ENCODE data around the gene EPHB2. TPM values are rescaled to one million over a fixed set of nuclear protein-coding genes. Genes with fewer than 3 reads are reported as not detected.

EPHB2 gene
- total RNA-seq, 4 donors from 2014 or later, result 7.2 to 12.6 (median 9.1) TPM

DNA sequence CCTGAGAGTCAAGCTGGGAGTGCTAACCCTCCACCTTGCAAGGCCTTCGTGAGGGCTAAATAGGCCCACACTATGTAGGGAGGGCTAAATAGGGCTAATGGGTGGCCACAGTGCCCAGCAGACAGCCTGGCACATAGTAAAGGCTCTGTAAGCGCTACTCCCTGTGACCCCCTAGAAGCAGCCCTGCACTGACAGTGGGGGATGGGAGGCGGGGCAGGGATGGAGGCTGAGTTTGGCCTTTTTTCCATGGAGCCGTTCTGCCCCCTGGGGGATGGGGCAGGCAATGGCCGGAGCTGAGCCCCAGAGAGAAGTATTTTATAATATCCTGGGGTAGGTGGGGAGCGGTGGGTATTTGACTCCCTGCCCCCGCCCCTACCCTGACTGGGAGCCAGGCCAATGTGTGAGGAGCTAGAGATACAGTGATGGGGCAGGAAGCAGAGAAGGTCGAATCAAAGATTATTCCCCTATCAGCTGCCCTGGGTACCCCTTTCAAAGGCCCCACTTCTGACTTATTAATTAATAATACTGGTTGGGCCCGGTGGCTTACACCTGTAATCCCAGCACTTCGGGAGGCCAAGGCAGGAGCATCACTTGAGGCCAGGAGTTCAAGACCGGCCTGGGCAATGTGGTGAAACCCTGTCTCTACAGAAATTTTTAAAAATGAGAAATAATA, 219.7 kb downstream of the EPHB2 start:
- H3K4me3 ChIP-seq, result no peak overlapping the region
- H3K27me3 ChIP-seq, result peaks cover 0 to 7% of the 10 kb centered on the region in 2 donors
- 36 to 38% methylated on average over 11 of the region's 11 CpGs for WGBS, 2 donors
- peaks cover 0 to 5% (median 0%) of the 10 kb centered on the region in 4 donors for H3K9me3 ChIP-seq
- DNase-seq (ENCODE audit: low spot score in 2 of 2), result peak in 1 of 2 donors; percentile 12
- H3K36me3 ChIP-seq, result no peaks in the 10 kb centered on the region
- H3K27ac ChIP-seq, result no peak overlapping the region
- H3K4me1 ChIP-seq, result no peaks in the 10 kb centered on the region
- TF ChIP-seq, protein P1, sequence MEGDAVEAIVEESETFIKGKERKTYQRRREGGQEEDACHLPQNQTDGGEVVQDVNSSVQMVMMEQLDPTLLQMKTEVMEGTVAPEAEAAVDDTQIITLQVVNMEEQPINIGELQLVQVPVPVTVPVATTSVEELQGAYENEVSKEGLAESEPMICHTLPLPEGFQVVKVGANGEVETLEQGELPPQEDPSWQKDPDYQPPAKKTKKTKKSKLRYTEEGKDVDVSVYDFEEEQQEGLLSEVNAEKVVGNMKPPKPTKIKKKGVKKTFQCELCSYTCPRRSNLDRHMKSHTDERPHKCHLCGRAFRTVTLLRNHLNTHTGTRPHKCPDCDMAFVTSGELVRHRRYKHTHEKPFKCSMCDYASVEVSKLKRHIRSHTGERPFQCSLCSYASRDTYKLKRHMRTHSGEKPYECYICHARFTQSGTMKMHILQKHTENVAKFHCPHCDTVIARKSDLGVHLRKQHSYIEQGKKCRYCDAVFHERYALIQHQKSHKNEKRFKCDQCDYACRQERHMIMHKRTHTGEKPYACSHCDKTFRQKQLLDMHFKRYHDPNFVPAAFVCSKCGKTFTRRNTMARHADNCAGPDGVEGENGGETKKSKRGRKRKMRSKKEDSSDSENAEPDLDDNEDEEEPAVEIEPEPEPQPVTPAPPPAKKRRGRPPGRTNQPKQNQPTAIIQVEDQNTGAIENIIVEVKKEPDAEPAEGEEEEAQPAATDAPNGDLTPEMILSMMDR (IDR thresholded peaks at IDR 0.05), result peak; percentile 41 to 77 (median 57)
- TF ChIP-seq EP300 (IDR thresholded peaks at IDR 0.05), result no peak
- TF ChIP-seq POLR2A (IDR thresholded peaks at IDR 0.05), result no peak

DNA sequence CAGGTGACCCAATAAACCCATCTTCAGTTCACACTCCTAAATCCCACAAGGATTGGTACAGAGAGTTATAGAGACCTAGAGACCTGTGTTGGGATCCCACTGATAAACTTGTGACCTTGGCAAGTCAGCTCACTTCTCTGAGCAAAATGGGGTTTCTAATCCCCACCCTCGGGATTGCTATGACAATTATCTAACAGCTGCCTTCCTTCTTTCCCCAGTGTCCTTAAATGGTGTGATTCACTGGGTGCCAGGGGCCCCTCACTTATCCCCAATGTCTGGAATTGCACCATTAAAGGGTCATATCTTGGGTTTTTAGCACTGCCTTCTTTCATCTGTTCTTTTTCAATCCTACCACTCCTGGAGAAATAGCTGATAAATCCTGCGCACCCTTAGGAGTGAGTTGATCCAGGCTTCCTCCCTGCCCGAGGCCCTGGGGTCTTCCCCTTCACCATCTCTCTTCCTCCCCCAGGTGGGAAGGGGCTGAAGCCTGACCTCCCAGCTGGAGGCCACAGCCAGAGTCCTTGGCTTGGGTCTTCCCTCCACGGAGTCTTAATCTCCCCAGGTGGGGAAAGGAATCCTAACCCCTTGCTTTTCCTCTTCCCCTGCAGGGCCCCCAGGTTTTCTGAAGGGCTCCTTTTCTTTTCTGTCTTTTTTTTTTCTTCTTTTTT, 222.3 kb downstream of the EPHB2 start:
- H3K36me3 ChIP-seq, result no peaks in the 10 kb centered on the region
- no peak for TF ChIP-seq EP300 (IDR thresholded peaks at IDR 0.05)
- TF ChIP-seq POLR2A (IDR thresholded peaks at IDR 0.05), result no peak
- TF ChIP-seq, protein P1 (IDR thresholded peaks at IDR 0.05), result no peak
- H3K9me3 ChIP-seq, result peaks cover 0 to 5% (median 0%) of the 10 kb centered on the region in 4 donors
- no peak overlapping the region for H3K4me3 ChIP-seq
- WGBS, 2 donors, result 39 to 52% methylated on average over 4 of the region's 4 CpGs
- no peak overlapping the region for H3K27ac ChIP-seq
- no peak for DNase-seq (ENCODE audit: low spot score in 2 of 2)
- H3K27me3 ChIP-seq, result no peaks in the 10 kb centered on the region
- H3K4me1 ChIP-seq, result no peaks in the 10 kb centered on the region

GRCh38 chr1:22935433-22935832, 224.8 kb downstream of the EPHB2 start:
- Histone ChIP-seq H3K27me3 (no peaks in the 10 kb centered on the region), H3K36me3 (no peaks in the 10 kb centered on the region), H3K4me3 (no peak overlapping the region), H3K9me3 (peaks cover 0 to 15% (median 4%) of the 10 kb centered on the region in 4 donors), H3K4me1 (no peaks in the 10 kb centered on the region), H3K27ac (no peak overlapping the region)
- WGBS, 2 donors, result 88 to 96% methylated on average over 3 of the region's 3 CpGs
- TF ChIP-seq, protein P1 (IDR thresholded peaks at IDR 0.05), result no peak
- TF ChIP-seq POLR2A (IDR thresholded peaks at IDR 0.05) (no peak), EP300 (IDR thresholded peaks at IDR 0.05) (no peak)
- no peak for DNase-seq (ENCODE audit: low spot score in 2 of 2)

- Histone ChIP-seq H3K4me1 (no peaks in the 10 kb centered on the region), H3K9me3 (peaks cover 0 to 21% (median 6%) of the 10 kb centered on the region in 4 donors), H3K36me3 (no peaks in the 10 kb centered on the region), H3K27ac (no peak overlapping the region), H3K27me3 (no peaks in the 10 kb centered on the region), H3K4me3 (no peak overlapping the region)
- TF ChIP-seq, protein P1 (IDR thresholded peaks at IDR 0.05), result no peak
- TF ChIP-seq POLR2A (IDR thresholded peaks at IDR 0.05) (no peak), EP300 (IDR thresholded peaks at IDR 0.05) (no peak)
- DNase-seq (ENCODE audit: low spot score in 2 of 2), result no peak
- WGBS, 2 donors, result 50 to 73% methylated on average over 1 to 2 of the region's 2 CpGs
Observed at GRCh38 chr1:22936681-22937080, 226.0 kb downstream of the EPHB2 start.

GRCh38 chr1:22941257-22941656, 230.6 kb downstream of the EPHB2 start:
- Histone ChIP-seq H3K36me3 (no peaks in the 10 kb centered on the region), H3K27me3 (no peaks in the 10 kb centered on the region), H3K4me1 (no peaks in the 10 kb centered on the region), H3K27ac (no peak overlapping the region), H3K4me3 (no peak overlapping the region), H3K9me3 (peaks cover 0 to 17% (median 6%) of the 10 kb centered on the region in 4 donors)
- TF ChIP-seq, protein P1 (IDR thresholded peaks at IDR 0.05), result no peak
- no peak for TF ChIP-seq POLR2A (IDR thresholded peaks at IDR 0.05)
- TF ChIP-seq EP300 (IDR thresholded peaks at IDR 0.05), result no peak
- WGBS, 2 donors, result 54 to 63% methylated on average over 2 of the region's 2 CpGs
- no peak for DNase-seq (ENCODE audit: low spot score in 2 of 2)
